Mucosa of gallbladder (tissue), 1 donor: Measurements from ENCODE around the gene ATP5PD. TPM values are rescaled to one million over a fixed set of nuclear protein-coding genes. Genes with fewer than 3 reads are reported as not detected.

ENCODE experiments used
- DNase-seq: peaks from one replicate; pipeline ENCODE4 v3.0.0-alpha.2; 2020; ENCODE audit warnings: low spot score
- total RNA-seq: library from RNA; stranded (reverse); gene quantifications from one replicate; pipeline ENCODE4 v1.2.1, GENCODE V29; 2021
- donor health status: DM: no; HTN: no; CAD: no.

ATP5PD gene
- total RNA-seq = 226 TPM

- DNase-seq = peak; percentile 96
Measured at GRCh38 chr17:75046407-75047289, at the start of gene ATP5PD, which contains the start of gene KCTD2. ATP5PD (minus strand) TSS chr17:75046969; CDS start chr17:75042650, 4,319 bp downstream. KCTD2 (plus strand) TSS chr17:75047225; CDS start chr17:75047251, 26 bp downstream.

- peak; percentile 87 for DNase-seq
Measured at GRCh38 chr17:75096082-75096625, 49.4 kb upstream of the ATP5PD start.

GRCh38 chr17:75094871-75095399 is 48.2 kb upstream of the ATP5PD start:
- DNase-seq = no peak

- no peak for DNase-seq
Measured at GRCh38 chr17:75093548-75094158, 46.9 kb upstream of the ATP5PD start.

GRCh38 chr17:75091855-75092327 is 45.1 kb upstream of the ATP5PD start:
- no peak for DNase-seq

- DNase-seq = no peak
Measured at GRCh38 chr17:75090871-75091854, 44.4 kb upstream of the ATP5PD start.

- DNase-seq = peak; percentile 43
Measured at GRCh38 chr17:75088465-75089417, 42.0 kb upstream of the ATP5PD start.

- DNase-seq = peak; percentile 83
Measured at GRCh38 chr17:75087558-75088453, 41.0 kb upstream of the ATP5PD start, which contains the start of gene SLC16A5. SLC16A5 (plus strand) TSS chr17:75087954; CDS start chr17:75093637, 5,683 bp downstream.

GRCh38 chr17:75087182-75087557 is 40.4 kb upstream of the ATP5PD start:
- DNase-seq = no peak

GRCh38 chr17:75086496-75087181 is 39.9 kb upstream of the ATP5PD start:
- no peak for DNase-seq

- DNase-seq = peak; percentile 40
Measured at GRCh38 chr17:75084039-75084660, 37.4 kb upstream of the ATP5PD start.

- DNase-seq = no peak
Measured at GRCh38 chr17:75082683-75083082, 35.9 kb upstream of the ATP5PD start.

- no peak for DNase-seq
Measured at GRCh38 chr17:75081611-75082540, 35.1 kb upstream of the ATP5PD start.

- DNase-seq = no peak
Measured at GRCh38 chr17:75079023-75079373, 32.2 kb upstream of the ATP5PD start.

- DNase-seq = no peak
Measured at GRCh38 chr17:75078284-75079022, 31.7 kb upstream of the ATP5PD start.
